Liver (tissue), 9 donors: ENCODE results near the gene FARS2. TPM values are rescaled to one million over a fixed set of nuclear protein-coding genes. Genes with fewer than 3 reads are reported as not detected.

ENCODE experiments used
- DNase-seq: peaks from one replicate; pipeline ENCODE4 v3.0.0-alpha.2; 2017; ENCODE audit warnings: low spot score
- H3K27ac ChIP-seq, 2 donors: one replicate each; pipeline ENCODE4 v1.7.0; 2013; ENCODE audit warnings: inconsistent platforms in 2 of 2, low read length in 2 of 2, control low read depth in 1 of 2, low read depth in 1 of 2, mild to moderate bottlenecking in 1 of 2
- H3K27me3 ChIP-seq, 4 donors: one replicate each; pipeline versions ENCODE4 v1.6.1 to v1.7.0; 2013; ENCODE audit warnings: low read length in 3 of 4, inconsistent platforms in 1 of 4, mild to moderate bottlenecking in 1 of 4, moderate library complexity in 1 of 4; ENCODE audit not compliant: control insufficient read depth in 4 of 4, insufficient read depth in 4 of 4
- H3K36me3 ChIP-seq, 4 donors: one replicate each; pipeline versions ENCODE4 v1.6.1 to v1.7.0; 2013; ENCODE audit warnings: low read length in 3 of 4, mild to moderate bottlenecking in 3 of 4, low read depth in 1 of 4, moderate library complexity in 1 of 4; ENCODE audit not compliant: control insufficient read depth in 4 of 4, insufficient read depth in 3 of 4
- H3K4me1 ChIP-seq, 4 donors: one replicate each; pipeline versions ENCODE4 v1.6.1 to v1.7.0; 2013; ENCODE audit warnings: low read length in 3 of 4, mild to moderate bottlenecking in 3 of 4, moderate library complexity in 1 of 4; ENCODE audit not compliant: control insufficient read depth in 4 of 4, insufficient read depth in 4 of 4
- H3K4me3 ChIP-seq, 3 donors: one replicate each; pipeline versions ENCODE4 v1.6.1 to v1.7.0; 2013; ENCODE audit warnings: low read length in 3 of 3, control low read depth in 1 of 3, low read depth in 1 of 3, mild to moderate bottlenecking in 1 of 3
- H3K9ac ChIP-seq, 2 donors: one replicate each; pipeline ENCODE4 v1.7.0; 2013; ENCODE audit warnings: low read length in 2 of 2, mild to moderate bottlenecking in 2 of 2, moderate library complexity in 2 of 2, control low read depth in 1 of 2, low read depth in 1 of 2
- H3K9me3 ChIP-seq, 4 donors: one replicate each; pipeline versions ENCODE4 v1.6.1 to v1.7.0; 2013; ENCODE audit warnings: low read length in 3 of 4; ENCODE audit not compliant: control insufficient read depth in 4 of 4
- EGR1 ChIP-seq, 2 donors: IDR thresholded peaks; 2 replicates each; pipeline ENCODE4 v1.6.1; 2016 to 2018; ENCODE audit warnings: antibody characterized with exemption in 2 of 2, low read depth in 2 of 2
- FOXA1 ChIP-seq: IDR thresholded peaks from 2 replicates; pipeline ENCODE4 v1.6.1; 2016; ENCODE audit warnings: antibody characterized with exemption
- FOXA2 ChIP-seq: IDR thresholded peaks from 2 replicates; pipeline ENCODE4 v1.6.1; 2016; ENCODE audit warnings: antibody characterized with exemption
- GABPA ChIP-seq, 2 donors: IDR thresholded peaks in 1 of 2; conservative IDR thresholded peaks in 1 of 2; 2 replicates each; pipeline ENCODE4 v1.6.1; 2016; ENCODE audit warnings: antibody characterized with exemption in 2 of 2, mild to moderate bottlenecking in 1 of 2, moderate library complexity in 1 of 2
- HNF4A ChIP-seq, 2 donors: conservative IDR thresholded peaks; 2 replicates each; pipeline ENCODE4 v1.6.1; 2016; ENCODE audit warnings: antibody characterized with exemption in 2 of 2, mild to moderate bottlenecking in 2 of 2
- HNF4G ChIP-seq: IDR thresholded peaks from 2 replicates; pipeline ENCODE4 v1.6.1; 2016; ENCODE audit warnings: antibody characterized with exemption
- JUND ChIP-seq, 2 donors: IDR thresholded peaks; 2 replicates each; pipeline ENCODE4 v1.6.1; 2016; ENCODE audit warnings: antibody characterized with exemption in 2 of 2
- NR2F2 ChIP-seq: IDR thresholded peaks from 2 replicates; pipeline ENCODE4 v1.6.1; 2016; ENCODE audit warnings: antibody characterized with exemption
- RAD21 ChIP-seq, 2 donors: IDR thresholded peaks; 2 replicates each; pipeline ENCODE4 v1.6.1; 2016; ENCODE audit warnings: antibody characterized with exemption in 2 of 2, mild to moderate bottlenecking in 2 of 2
- RXRA ChIP-seq, 2 donors: IDR thresholded peaks; 2 replicates each; pipeline ENCODE4 v1.6.1; 2017 to 2018; ENCODE audit warnings: antibody characterized with exemption in 2 of 2, mild to moderate bottlenecking in 1 of 2
- SP1 ChIP-seq: IDR thresholded peaks from 2 replicates; pipeline ENCODE4 v1.6.1; 2018; ENCODE audit warnings: antibody characterized with exemption, mild to moderate bottlenecking
- TAF1 ChIP-seq: conservative IDR thresholded peaks from 2 replicates; pipeline ENCODE4 v1.6.1; 2016; ENCODE audit warnings: antibody characterized with exemption, mild to moderate bottlenecking
- YY1 ChIP-seq: IDR thresholded peaks from 2 replicates; pipeline ENCODE4 v1.6.1; 2016; ENCODE audit warnings: antibody characterized with exemption, mild to moderate bottlenecking
- ZBTB33 ChIP-seq: IDR thresholded peaks from 2 replicates; pipeline ENCODE4 v1.6.1; 2016; ENCODE audit warnings: antibody characterized with exemption
- WGBS: extraction: QIAGEN DNeasy Blood & Tissue Kit; methylation state at CpG from one replicate; pipeline ENCODE4 v1.1.7; 2013; 5-methylcytosine and 5-hydroxymethylcytosine counted together
- polyA plus RNA-seq, 2 donors: library from polyadenylated mRNA; stranded (reverse) in 1 of 2; unstranded in 1 of 2; fragments of 200-250 nt in 1 of 2; fragments of >200 nt in 1 of 2; fragmentation: Nextera tagmentation in 1 of 2; extraction: Ambion mirVana in 1 of 2; gene quantifications; one replicate each; pipeline versions ENCODE4 v1.2.1 to v1.2.3, GENCODE V29; 2013 to 2015
- total RNA-seq, 2 donors: library from RNA; depleted of rRNA; stranded (reverse); fragments of >200 nt; gene quantifications; one replicate each; pipeline ENCODE4 v1.2.3, GENCODE V29; 2014
- TF ChIP-seq, protein P1 (sequence below): IDR thresholded peaks from 2 replicates; pipeline ENCODE4 v1.6.1; 2016; ENCODE audit warnings: antibody characterized with exemption
- TF ChIP-seq, protein P2 (sequence below): IDR thresholded peaks from 2 replicates; pipeline ENCODE4 v1.6.1; 2016; ENCODE audit warnings: antibody characterized with exemption
- TF ChIP-seq, protein P3 (sequence below): IDR thresholded peaks from 2 replicates; pipeline ENCODE4 v1.6.1; 2016; ENCODE audit warnings: antibody characterized with exemption, mild to moderate bottlenecking
- TF ChIP-seq, protein P4 (sequence below): fragments of 150-350 bp; IDR thresholded peaks from 2 replicates; pipeline ENCODE4 v1.5.1; 2017; ENCODE audit warnings: improper control_type of control experiment, low read depth, low read length; ENCODE audit not compliant: missing input control
- donor health status: healthy.
- donor health status: healthy.
- donor health status: healthy.
- donor health status: healthy.
- donor health status: healthy.

FARS2 gene
- total and polyA plus RNA-seq, 4 donors, result 7.8 to 25.9 (median 11.2) TPM

DNA sequence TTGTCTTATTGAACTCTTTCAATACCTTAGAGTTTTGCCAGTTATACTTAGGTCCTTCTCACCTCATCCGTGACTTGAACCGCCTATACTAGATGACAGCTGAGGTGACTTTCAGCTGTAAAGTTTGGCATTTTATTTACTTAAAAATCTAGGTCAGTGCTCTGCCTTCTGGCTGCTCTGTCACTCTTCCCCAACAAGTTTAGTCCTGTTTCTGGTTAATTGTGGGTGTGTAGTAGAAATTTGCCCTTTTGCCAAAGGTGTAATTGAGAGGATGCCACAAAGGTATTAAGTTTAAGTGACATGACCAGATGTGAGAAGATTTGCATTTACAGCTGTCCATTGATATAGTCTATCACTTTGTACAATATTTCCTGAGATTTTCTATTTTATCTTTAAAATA, 106.2 kb downstream of the FARS2 start:
- Histone ChIP-seq H3K4me3 (no peak overlapping the region), H3K36me3 (peaks cover 0 to 5% (median 0%) of the 10 kb centered on the region in 4 donors), H3K4me1 (peaks cover 0 to 2% (median 0%) of the 10 kb centered on the region in 4 donors), H3K9ac (no peak overlapping the region), H3K9me3 (no peaks in the 10 kb centered on the region), H3K27me3 (no peaks in the 10 kb centered on the region), H3K27ac (no peak overlapping the region)
- no peak for TF ChIP-seq ZBTB33
- TF ChIP-seq, protein P1, sequence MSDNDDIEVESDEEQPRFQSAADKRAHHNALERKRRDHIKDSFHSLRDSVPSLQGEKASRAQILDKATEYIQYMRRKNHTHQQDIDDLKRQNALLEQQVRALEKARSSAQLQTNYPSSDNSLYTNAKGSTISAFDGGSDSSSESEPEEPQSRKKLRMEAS, result no peak
- TF ChIP-seq HNF4A (conservative IDR thresholded peaks at IDR 0.05), result no peak
- no peak for TF ChIP-seq YY1
- TF ChIP-seq HNF4G, result no peak
- TF ChIP-seq, protein P2, sequence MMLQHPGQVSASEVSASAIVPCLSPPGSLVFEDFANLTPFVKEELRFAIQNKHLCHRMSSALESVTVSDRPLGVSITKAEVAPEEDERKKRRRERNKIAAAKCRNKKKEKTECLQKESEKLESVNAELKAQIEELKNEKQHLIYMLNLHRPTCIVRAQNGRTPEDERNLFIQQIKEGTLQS, result no peak
- TF ChIP-seq SP1, result no peak
- TF ChIP-seq GABPA (IDR thresholded peaks at IDR 0.05 in 1 of 2, conservative IDR thresholded peaks at IDR 0.05 in 1 of 2), result no peak
- no peak for TF ChIP-seq NR2F2
- no peak for TF ChIP-seq EGR1 (IDR thresholded peaks at IDR 0.05; ENCODE audit: low read depth in 2 of 2)
- TF ChIP-seq TAF1, result no peak
- no peak for TF ChIP-seq JUND (IDR thresholded peaks at IDR 0.05)
- TF ChIP-seq, protein P3, sequence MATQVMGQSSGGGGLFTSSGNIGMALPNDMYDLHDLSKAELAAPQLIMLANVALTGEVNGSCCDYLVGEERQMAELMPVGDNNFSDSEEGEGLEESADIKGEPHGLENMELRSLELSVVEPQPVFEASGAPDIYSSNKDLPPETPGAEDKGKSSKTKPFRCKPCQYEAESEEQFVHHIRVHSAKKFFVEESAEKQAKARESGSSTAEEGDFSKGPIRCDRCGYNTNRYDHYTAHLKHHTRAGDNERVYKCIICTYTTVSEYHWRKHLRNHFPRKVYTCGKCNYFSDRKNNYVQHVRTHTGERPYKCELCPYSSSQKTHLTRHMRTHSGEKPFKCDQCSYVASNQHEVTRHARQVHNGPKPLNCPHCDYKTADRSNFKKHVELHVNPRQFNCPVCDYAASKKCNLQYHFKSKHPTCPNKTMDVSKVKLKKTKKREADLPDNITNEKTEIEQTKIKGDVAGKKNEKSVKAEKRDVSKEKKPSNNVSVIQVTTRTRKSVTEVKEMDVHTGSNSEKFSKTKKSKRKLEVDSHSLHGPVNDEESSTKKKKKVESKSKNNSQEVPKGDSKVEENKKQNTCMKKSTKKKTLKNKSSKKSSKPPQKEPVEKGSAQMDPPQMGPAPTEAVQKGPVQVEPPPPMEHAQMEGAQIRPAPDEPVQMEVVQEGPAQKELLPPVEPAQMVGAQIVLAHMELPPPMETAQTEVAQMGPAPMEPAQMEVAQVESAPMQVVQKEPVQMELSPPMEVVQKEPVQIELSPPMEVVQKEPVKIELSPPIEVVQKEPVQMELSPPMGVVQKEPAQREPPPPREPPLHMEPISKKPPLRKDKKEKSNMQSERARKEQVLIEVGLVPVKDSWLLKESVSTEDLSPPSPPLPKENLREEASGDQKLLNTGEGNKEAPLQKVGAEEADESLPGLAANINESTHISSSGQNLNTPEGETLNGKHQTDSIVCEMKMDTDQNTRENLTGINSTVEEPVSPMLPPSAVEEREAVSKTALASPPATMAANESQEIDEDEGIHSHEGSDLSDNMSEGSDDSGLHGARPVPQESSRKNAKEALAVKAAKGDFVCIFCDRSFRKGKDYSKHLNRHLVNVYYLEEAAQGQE, result no peak
- TF ChIP-seq FOXA2, result no peak
- TF ChIP-seq, protein P4, sequence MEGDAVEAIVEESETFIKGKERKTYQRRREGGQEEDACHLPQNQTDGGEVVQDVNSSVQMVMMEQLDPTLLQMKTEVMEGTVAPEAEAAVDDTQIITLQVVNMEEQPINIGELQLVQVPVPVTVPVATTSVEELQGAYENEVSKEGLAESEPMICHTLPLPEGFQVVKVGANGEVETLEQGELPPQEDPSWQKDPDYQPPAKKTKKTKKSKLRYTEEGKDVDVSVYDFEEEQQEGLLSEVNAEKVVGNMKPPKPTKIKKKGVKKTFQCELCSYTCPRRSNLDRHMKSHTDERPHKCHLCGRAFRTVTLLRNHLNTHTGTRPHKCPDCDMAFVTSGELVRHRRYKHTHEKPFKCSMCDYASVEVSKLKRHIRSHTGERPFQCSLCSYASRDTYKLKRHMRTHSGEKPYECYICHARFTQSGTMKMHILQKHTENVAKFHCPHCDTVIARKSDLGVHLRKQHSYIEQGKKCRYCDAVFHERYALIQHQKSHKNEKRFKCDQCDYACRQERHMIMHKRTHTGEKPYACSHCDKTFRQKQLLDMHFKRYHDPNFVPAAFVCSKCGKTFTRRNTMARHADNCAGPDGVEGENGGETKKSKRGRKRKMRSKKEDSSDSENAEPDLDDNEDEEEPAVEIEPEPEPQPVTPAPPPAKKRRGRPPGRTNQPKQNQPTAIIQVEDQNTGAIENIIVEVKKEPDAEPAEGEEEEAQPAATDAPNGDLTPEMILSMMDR, result no peak
- no peak for TF ChIP-seq RXRA (IDR thresholded peaks at IDR 0.05)
- no peak for TF ChIP-seq RAD21 (IDR thresholded peaks at IDR 0.05)
- TF ChIP-seq FOXA1, result no peak
- WGBS, result 93% methylated on average over 2 of the region's 2 CpGs
- no peak for DNase-seq
